ENCODE measurements around the gene SCAPER.
"Not testable (repeated sequence)": the region's sequence is repeated elsewhere in the genome, so short reads cannot be mapped to it uniquely, and the experiment has no call there.

The SCAPER gene

DNA sequence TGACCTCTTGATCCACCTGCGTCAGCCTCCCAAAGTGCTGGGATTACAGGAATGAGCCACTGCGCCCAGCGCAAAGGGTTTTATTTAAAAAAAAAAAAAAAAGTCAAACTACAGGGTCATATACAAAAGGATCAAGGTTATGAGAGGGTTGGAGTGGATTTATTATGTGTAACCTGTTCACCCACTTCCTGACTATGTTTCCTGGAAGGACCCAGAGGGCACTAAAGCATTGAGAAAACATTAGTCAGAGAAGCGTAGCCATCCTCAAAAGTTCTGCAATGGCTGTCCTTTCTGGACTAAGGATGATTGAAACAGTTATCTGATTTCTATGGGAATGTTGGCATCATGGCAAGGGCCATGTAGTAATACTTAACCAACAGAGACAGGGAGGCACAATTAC is 7.3 kb upstream of the SCAPER start:
- DNase-seq = no peak

DNA sequence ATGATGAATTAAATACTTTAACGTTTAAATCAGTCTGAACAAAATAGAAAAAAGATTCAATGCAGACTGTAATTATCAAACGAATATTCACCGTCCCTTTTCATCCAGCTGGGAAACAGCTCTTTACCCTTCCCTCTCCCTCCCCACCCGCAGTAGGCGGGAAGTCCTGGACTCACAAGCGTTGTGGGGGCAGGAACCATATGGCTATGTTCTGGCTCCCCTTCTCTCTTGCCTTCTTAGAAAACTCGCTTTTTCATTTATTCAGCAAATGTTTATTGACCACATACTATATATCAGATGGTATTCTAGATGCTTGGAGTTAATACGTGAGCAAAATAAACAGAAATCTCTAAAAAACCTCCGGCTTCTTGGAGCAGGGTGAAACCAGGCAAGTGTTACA is 715 bp upstream of the SCAPER start:
- no peak for DNase-seq

DNA sequence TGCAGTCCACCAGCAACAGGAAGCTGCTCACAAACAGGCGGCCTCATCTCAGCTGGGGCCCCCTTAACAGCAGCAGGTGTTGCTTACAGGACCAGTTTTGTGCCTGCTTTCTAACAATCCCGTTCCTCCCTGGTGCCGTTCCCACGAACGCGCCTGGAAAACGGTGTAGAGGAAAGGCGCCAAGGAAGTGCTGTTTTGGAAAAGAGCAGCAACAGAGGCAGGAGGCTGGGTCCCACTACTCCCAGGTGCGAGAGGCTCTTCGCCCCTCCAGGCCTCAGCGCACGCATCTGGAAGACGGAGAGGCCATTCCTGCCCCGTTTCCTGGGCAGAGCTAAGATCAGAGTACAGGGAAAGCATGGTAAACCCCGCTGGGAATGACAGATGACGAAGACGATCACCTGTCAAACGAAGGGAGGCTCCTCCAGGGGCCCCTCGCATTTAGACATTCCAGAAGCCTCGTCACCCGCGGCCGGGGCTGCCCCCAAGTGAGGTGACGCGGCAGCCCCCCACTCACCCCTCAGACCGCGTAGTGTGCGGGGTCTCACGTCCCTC is 603 bp downstream of the SCAPER start:
- peak; percentile 5 for DNase-seq

DNA sequence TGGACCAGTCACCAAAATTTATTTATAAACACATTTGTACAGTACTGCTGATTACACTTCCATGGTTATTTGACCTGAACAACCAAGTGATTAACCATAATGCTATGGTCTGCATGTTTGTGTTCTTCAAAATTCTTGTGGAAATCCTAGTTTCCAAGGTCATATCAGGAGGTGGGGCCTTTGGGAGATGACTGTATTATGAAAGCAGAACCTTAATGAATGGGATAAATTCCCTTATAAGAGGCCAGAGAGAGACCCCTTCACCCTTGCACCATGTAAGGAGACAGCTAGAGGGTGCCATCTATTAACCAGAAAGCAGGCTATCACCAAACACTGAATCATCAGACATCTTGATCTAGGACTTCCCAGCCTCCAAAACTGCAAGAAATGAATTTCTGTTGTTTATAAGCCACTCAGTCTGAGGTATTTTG is 1.9 kb downstream of the SCAPER start:
- no peak for DNase-seq

DNA sequence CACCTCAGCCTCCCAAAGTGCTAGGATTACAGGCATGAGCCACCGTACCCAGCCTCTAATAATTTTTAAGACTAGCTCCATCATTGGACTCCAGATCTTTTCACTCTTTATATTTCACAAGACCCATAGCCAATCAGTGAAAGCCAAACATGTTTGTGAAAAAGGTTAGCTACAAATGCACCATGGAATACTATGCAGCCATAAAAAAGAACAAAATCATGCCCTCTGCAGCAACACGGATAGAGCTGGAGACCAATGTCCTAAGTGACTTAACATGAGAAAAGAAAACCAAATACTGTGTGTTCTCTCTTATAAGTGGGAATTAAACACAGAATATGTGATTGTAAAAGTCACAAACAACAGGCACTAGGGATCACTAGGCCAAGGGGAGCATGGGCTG is 3.2 kb downstream of the SCAPER start:
- DNase-seq = no peak

DNA sequence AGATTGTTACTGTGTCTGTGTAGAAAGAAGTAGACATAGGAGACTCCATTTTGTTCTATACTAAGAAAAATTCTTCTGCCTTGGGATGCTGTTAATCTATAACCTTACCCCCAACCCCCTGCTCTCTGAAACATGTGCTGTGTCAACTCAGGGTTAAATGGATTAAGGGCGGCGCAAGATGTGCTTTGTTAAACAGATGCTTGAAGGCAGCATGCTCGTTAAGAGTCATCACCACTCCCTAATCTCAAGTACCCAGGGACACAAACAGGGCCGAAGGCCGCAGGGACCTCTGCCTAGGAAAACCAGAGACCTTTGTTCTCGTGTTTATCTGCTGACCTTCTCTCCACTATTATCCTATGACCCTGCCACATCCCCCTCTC is 5.2 kb downstream of the SCAPER start:
- DNase-seq = not testable (repeated sequence)

DNA sequence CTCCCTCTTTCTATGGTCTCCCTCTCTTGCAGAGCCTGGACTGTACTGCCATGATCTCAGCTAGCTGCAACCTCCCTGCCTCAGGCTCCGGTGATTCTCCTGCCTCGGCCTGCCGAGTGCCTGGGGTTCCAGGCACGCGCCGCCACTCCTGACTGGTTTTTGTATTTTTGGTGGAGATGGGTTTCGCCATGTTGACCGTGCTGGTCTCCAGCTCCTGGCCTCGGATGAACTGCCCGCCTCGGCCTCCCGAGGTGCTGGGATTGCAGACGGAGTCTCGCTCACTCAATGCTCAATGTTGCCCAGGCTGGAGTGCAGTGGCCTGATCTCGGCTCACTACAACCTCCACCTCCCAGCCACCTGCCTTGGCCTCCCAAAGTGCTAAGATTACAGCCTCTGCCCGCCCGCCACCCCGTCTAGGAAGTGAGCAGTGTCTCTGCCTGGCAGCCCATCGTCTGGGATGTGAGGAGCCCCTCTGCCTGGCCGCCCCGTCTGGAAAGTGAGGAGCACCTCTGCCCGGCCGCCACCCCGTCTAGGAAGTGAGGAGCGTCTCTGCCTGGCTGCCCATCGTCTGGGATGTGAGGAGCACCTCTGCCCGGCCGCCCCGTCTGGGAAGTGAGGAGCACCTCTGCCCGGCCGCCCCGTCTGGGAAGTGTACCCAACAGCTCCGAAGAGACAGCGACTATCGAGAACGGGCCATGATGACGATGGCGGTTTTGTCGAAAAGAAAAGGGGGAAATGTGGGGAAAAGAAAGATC is 5.8 kb downstream of the SCAPER start:
- not testable (repeated sequence) for DNase-seq

DNA sequence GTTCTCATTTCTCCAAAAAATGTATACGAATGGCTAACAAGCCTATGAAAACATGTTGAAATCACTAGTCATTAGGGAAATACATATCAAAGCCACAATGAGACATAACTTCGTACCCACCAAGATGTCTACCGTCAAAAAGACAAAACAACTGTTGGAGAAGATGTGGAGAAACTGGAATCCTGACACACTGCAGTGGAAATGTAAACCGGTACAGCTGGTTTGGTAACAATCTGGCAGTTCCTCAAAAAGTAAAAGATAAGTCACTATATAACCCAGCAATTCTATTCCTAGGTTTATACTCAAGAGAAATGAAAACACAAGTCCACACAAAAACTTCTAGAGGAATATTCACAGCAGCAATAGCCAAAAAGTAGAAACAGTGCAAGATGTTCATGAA is 7.0 kb downstream of the SCAPER start:
- no peak for DNase-seq

DNA sequence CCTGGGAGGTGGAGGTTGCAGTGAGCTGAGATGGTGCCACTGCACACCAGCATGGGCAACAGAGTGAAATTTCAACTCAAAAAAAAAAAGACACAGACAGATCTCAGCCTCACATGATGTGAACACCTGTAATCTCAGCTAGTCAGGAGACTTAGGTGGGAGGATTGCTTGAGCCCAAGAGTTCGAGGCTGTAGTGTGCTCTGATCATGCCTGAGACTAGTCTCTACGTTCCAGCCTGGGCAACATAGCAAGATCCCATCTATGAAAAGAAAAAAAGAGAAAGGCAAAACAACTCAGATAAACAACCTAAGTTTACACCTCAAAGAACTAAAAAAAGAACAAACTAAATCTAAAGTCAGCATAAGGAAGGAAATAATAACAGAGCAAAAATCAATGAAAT is 11.0 kb downstream of the SCAPER start:
- no peak for DNase-seq

DNA sequence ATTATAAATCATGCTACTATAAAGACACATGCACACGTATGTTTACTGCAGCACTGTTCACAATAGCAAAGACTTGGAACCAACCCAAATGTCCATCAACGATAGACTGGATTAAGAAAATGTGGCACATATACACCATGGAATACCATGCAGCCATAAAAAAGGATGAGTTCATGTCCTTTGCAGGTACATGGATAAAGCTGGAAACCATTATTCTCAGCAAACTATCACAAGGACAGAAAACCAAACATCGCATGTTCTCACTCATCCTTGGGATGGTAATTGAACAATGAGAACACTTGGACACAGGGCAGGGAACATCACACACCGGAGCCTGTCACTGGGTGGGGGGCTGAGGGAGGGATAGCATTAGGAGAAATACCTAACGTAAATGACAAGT is 12.3 kb downstream of the SCAPER start:
- DNase-seq = not testable (repeated sequence)

DNA sequence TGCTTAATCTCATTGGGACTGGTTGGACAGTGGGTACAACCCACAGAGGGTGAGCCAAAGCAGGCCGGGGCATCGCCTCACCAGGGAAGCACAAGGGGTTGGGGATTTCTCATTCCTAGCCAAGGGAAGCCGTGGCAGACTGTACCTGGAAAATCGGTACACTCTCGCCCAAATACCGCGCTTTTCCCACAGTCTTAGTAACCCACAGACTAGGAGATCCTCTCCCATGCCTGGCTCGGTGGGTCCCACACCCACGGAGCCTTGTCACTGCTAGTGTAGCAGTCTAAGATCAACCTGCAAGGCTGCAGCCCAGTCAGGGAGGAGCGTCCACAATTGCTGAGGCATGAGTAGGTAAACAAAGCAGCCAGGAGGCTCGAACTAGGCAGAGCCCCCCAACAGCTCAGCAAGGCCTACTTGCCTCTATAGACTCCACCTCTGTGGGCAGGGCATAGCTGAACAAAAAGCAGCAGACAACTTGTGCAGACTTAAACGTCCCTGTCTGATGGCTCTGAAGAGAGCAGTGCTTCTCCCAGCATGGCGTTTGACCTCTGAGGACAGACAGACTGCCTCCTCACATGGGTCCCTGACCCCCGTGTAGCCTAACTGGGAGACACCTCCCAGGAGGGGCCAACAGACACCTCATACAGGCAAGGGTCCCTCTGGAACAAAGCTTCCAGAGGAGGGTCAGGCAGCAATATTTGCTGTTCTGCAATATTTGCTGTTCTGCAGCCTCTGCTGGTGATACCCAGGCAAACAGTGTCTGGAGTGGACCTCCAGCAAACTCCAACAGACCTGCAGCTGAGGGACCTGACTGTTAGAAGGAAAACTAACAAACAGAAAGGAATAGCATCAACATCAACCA is 17.6 kb downstream of the SCAPER start:
- not testable (repeated sequence) for DNase-seq

DNA sequence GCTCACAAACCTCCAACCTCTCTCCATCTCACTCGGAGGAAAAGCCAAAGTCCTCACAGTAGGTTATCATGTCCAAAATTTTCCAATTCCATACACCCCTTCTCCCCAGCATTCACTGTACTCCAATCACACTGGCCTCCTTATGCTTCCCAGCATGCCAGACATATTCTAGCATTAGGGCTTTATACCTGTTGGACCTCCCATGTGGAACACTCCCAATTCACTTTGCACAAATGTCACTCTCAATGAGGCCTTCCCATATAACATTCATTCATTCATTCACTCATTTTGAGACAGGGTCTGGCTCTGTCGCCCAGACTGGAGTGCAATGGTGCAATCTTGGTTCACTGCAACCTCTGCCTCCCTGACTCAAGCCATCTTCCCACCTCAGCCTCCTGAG is 19.9 kb downstream of the SCAPER start:
- DNase-seq = no peak

DNA sequence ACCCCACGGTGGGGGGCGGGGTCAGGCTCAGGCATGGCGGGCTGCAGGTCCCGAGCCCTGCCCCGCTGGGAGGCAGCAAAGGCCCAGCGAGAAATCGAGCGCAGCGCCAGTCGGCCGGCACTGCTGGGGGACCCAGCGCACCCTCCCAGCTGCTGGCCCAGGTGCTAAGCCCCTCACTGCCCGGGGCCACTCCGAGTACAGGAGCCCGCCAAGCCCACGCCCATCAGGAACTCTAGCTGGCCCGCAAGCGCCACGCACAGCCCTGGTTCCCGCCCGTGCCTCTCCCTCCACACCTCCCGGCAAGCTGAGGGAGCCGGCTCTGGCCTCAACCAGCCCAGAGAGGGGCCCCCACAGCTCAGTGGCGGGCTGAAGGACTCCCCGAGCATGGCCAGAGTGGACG is 29.2 kb downstream of the SCAPER start:
- DNase-seq = no peak

DNA sequence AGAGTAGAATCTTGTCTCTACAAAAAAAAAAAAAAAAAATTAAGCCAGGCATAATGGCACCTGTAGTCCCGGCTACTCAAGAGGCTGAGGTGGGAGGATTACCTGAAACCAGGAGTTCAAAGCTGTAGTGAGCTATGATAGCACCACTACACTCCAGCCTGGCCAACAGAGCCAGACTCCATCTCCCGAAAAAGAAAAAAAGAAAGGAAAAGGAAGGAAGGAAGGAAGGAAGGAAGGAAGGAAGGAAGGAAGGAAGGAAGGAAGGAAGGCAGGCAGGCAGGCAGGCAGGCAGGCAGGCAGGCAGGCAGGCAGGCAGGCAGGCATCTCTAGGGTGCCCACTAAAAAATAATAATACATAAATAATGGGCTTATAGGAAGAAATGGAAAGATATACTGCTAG is 32.1 kb downstream of the SCAPER start:
- DNase-seq = not testable (repeated sequence)

DNA sequence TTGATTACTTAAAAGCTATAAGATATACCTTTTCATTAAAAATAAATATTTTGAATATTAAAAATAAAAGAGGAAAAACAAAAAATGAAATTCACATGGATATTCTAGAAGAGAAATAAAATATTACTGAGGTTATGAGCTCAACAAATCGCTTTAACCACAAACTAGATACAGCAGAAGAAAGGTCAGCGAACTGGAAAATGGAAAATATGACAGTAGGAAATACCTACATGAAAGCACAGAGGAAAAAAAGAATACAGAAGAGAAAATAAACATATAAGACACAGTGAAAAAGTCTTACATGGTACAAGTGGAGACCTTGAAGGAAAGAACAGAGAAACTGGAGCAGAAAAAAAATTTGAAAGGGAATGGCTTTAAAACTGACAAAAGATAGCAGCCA is 33.2 kb downstream of the SCAPER start:
- DNase-seq = no peak

DNA sequence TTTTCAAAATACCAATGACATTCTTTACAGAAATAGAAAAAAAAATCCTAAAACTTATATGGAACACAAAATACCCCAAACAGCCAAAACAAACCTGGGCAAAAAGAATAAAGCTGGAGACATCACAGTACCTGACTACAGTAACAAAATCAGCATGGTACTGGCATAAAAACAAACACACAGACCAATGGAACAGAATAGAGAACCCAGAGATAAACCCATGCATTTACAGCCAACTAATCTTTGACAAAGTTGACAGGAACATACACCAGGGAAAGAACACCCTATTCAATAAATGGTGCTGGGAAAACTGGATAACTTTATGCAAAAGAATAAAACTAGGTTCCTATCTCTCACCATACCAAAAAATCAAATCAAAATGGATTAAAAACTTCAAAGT is 36.4 kb downstream of the SCAPER start:
- no peak for DNase-seq

DNA sequence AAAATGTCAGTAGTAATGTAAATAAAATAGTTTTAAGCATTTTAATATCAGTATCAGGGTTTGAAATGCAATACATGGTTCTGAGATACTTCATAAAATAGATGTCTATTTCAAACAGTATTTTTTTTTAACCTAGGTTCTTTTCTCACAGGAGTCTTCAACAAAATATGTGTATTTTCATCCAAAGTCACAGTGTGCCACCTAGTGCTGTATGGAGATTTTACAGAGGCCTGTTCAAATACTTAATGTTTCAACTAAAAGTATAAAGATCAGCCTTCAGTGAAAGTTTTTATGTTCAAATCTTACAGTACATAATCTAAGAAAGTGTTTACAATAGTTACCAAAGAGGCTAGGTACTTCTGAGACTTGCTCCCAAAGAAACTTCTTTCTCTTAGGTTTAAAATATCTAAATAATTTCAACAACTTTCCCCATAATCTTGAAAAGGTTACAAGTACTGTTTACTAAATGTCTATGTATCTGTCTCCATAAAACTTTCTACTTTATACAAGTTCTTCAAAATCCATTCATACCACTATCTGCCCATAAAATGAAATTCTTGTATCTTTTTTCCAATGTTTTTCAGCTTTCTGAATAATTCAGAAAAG is 38.3 kb downstream of the SCAPER start:
- DNase-seq = no peak

DNA sequence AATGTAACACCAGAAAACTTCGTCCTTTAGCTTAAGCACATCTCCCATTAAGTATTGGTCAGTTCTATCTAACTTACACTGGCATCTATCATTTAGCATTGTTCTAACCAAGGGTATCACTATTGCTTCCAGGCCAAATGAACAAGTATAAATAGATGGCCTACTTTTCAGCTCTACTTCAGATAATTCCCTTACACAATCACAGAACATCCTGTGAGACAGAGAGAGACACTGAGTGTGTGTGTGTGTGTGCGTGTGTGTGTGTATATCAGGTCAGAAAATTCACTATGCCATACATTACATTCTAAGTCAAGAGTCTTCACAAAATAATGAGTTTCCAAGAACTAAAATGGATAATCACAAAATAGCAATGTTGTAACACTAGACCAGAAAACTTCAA is 39.1 kb downstream of the SCAPER start:
- no peak for DNase-seq

DNA sequence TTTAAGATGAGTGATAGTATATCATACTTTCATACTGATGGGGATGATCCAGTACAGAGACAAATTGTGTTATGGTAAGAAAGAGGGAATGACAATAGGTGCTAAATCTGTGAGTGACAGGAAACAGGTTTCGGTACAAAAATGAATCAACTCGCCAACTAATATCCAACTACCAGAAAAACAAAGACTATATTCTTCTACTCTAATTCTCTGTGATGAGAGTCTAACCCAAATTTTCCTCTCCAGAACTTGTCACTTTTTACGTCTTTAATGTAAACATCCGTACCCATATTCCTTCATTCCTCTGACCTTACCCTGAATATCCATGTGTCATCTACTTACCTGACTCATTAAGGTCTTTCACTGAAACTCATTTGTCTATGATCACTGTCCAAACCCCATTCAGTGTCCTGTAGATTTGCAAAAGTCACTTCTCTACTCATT is 39.6 kb downstream of the SCAPER start:
- no peak for DNase-seq

DNA sequence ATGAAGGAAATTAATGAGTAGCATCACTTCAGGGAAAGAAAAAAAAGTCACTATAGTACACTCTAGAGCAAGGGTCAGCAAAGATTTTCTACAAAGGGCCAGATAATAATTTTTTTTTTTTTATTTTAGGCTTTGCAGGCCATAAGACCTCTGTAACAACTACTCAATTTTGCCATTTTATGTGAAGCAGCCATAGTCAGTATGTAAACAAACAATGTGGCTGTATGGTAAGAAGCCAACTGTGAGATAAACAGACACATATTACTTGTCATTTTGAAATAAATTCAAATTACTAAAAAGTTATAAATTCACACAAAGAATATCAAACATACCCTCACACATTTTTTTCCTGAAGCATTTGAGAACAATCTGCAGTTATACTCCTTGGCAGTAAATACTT is 40.6 kb downstream of the SCAPER start:
- no peak for DNase-seq

DNA sequence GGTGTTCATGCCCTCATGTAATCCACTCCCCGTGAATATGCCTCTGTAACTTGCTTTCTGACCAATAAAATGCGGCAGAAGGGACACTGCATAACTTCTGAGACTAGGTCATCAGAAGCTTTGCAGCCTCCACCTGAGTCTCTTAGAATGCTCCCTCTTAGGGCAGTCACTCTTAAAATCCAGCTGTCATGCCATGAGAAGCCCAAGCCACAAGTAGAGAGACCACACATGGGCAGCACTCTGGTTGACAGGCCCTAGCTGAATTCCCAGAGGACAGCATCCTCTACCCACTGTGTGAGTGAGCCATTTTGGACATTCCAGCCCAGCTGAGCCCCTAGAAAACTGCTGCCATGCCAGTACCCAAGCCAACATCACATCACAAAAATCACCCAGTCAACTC is 41.4 kb downstream of the SCAPER start:
- DNase-seq = no peak

DNA sequence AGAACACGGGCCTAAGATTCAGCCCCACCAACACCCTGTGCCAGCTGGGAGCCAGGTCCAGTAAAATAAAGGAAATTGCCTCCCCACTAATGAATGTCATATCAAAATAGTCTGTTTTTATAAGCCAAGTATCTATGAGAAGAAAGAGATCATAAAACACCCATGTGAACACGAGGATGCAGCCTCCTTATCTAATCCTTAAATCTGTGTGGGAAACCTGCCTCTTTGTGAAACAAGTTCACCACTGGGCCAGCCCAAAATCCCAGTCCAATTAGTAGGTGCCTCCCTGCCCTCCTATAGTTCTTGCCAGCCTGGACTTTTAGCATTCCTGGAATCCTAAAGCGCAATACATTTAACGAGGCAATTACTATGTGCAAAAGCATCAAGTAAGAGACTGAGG is 42.0 kb downstream of the SCAPER start:
- no peak for DNase-seq

DNA sequence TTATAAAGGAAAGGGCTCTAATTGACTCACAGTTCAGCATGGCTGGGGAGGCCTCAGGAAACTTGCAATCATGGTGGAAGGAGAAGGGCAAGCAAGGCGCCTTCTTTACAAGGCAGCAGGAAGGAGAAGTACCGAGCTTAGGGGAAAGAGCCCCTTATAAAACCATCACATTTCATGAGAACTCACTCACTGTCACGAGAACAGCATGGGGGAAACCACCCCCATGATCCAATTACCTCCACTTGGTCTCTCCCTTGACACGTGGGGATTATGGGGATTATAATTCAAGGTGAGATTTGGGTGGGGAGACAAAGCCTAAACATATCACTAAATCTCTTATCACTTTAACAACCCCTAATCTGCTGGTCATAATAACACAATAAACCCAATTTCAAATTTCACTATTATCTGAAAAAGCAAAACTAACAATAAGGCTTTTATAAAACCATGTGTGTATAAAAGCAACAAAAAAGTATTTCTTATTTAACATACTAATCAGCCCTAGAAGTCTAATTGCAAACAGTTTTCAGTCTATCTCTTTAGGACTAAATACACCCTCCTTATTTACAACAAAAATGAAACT is 43.2 kb downstream of the SCAPER start:
- no peak for DNase-seq

All from stimulated activated CD4-positive, alpha-beta T cell treated with anti-CD3 and anti-CD28 coated beads, Interleukin-1b, Interleukin-23, amount 100 ng/mL, for 48 hours (primary cell).